Endothelial cell of umbilical vein (primary cell): ENCODE results near the gene PRR14. TPM values are rescaled to one million over a fixed set of nuclear protein-coding genes. Genes with fewer than 3 reads are reported as not detected.
A peak's percentile ranks its signal among the peaks of the same experiment; 100 is the strongest.

Experiments used
- BruUV-seq: library from RNA; stranded (reverse); fragments of 400-500 nt; replicated peaks from 2 replicates; lab custom pipeline; 2021; lab: Mats Ljungman, UMichigan
- CTCF ChIA-PET: fragments of 300-600, 350-600 bp; sonication (Branson Sonifier 250); formaldehyde crosslinking; loops from one replicate; lab custom pipeline; 2021; ENCODE audit warnings: antibody characterized with exemption, inconsistent platforms; lab: Charles Lee
- POLR2A ChIA-PET: fragments of 300-600, 350-600 bp; sonication (Branson Sonifier 250); formaldehyde crosslinking; loops from one replicate; lab custom pipeline; 2021; ENCODE audit warnings: antibody characterized with exemption, inconsistent platforms; lab: Charles Lee
- DNase-seq: peaks from one replicate; pipeline ENCODE4 v3.0.0-alpha.2; 2011; ENCODE audit warnings: low read depth, low spot score
- FAIRE-seq: peaks from 2 replicates; lab custom pipeline; 2011; peaks lifted over from hg19 to GRCh38; lab: Jason Lieb, UNC
- H2AFZ ChIP-seq: 2 replicates; pipeline ENCODE4 v1.6.0; 2012; ENCODE audit warnings: low read depth, low read length, control low read depth, inconsistent platforms
- H3K27ac ChIP-seq: 2 replicates; pipeline ENCODE4 v1.5.1; 2011; ENCODE audit warnings: low read depth, mild to moderate bottlenecking, control low read depth, low read length, moderate library complexity; ENCODE audit not compliant: insufficient read depth
- H3K27me3 ChIP-seq, 2 experiments: 2 replicates each; pipeline versions ENCODE4 v1.6.0 to v1.6.1; 2011; ENCODE audit warnings: low read length in 2 of 2, mixed read lengths in 1 of 2; ENCODE audit not compliant: control insufficient read depth in 2 of 2, insufficient read depth in 2 of 2
- H3K36me3 ChIP-seq, 2 experiments: 2 replicates in 1 of 2; 3 replicates in 1 of 2; pipeline ENCODE4 v1.5.1; 2011; ENCODE audit warnings: low read length in 2 of 2, mild to moderate bottlenecking in 1 of 2, moderate library complexity in 1 of 2; ENCODE audit not compliant: control insufficient read depth in 2 of 2, insufficient read depth in 2 of 2; ENCODE audit errors: extremely low read depth in 1 of 2
- H3K4me1 ChIP-seq: 3 replicates; pipeline ENCODE4 v1.5.1; 2011; ENCODE audit warnings: mild to moderate bottlenecking, low read length; ENCODE audit not compliant: control insufficient read depth, insufficient read depth; ENCODE audit errors: extremely low read depth
- H3K4me2 ChIP-seq: 2 replicates; pipeline ENCODE4 v1.6.1; 2011; ENCODE audit warnings: low read length, control low read depth, mixed read lengths; ENCODE audit not compliant: insufficient read depth
- H3K4me3 ChIP-seq, 3 experiments: fragments of 200-600 bp in 1 of 3; sonication (generic), shearing (Covaris generic) in 1 of 3; replicated peaks in 1 of 3; 2 replicates each; pipeline ENCODE4 v1.5.1; 2011 to 2016; ENCODE audit warnings: control low read depth in 3 of 3, low read length in 3 of 3, mild to moderate bottlenecking in 2 of 3, inconsistent platforms in 1 of 3, low read depth in 1 of 3, moderate library complexity in 1 of 3; ENCODE audit not compliant: insufficient read depth in 1 of 3
- H3K79me2 ChIP-seq: 2 replicates; pipeline ENCODE4 v1.6.0; 2012; ENCODE audit warnings: low read length, inconsistent platforms; ENCODE audit not compliant: control insufficient read depth, insufficient read depth
- H3K9ac ChIP-seq: replicated peaks from 2 replicates; pipeline ENCODE3; 2011; ENCODE audit warnings: low read length, control low read depth; ENCODE audit not compliant: insufficient read depth; ENCODE audit errors: extremely low read depth
- H3K9me1 ChIP-seq: replicated peaks from 3 replicates; pipeline ENCODE4 v1.6.0; 2011; ENCODE audit warnings: mild to moderate bottlenecking, low read length; ENCODE audit not compliant: control insufficient read depth, insufficient read depth; ENCODE audit errors: extremely low read depth
- H3K9me3 ChIP-seq: replicated peaks from 2 replicates; pipeline ENCODE4 v1.5.1; 2012; ENCODE audit warnings: low read length, inconsistent platforms; ENCODE audit not compliant: control insufficient read depth, insufficient read depth
- H4K20me1 ChIP-seq: replicated peaks from 2 replicates; pipeline ENCODE3; 2011; ENCODE audit warnings: mild to moderate bottlenecking, low read length; ENCODE audit not compliant: control insufficient read depth, insufficient read depth; ENCODE audit errors: extremely low read depth
- EZH2 ChIP-seq: IDR thresholded peaks from 2 replicates; pipeline ENCODE4 v1.6.1; 2012; ENCODE audit warnings: borderline replicate concordance, low read depth, mild to moderate bottlenecking, moderate library complexity, low read length, inconsistent platforms; ENCODE audit not compliant: severe bottlenecking
- MYC ChIP-seq: IDR thresholded peaks from one replicate; pipeline ENCODE4 v1.6.1; 2011; ENCODE audit warnings: mild to moderate bottlenecking, low read depth, low read length
- POLR2A ChIP-seq: IDR thresholded peaks from 2 replicates; pipeline ENCODE4 v1.6.1; 2012; ENCODE audit warnings: low read depth, mild to moderate bottlenecking, control low read depth, low read length
- POLR2AphosphoS5 ChIP-seq: IDR thresholded peaks from 2 replicates; pipeline ENCODE4 v1.6.1; 2012; ENCODE audit warnings: low read depth, mild to moderate bottlenecking, control low read depth, low read length, moderate library complexity; ENCODE audit not compliant: insufficient read depth
- dilution Hi-C: fragments of 300-500 bp; cut with MboI; formaldehyde crosslinking; loops from one replicate; pipeline ENCODE4 v1.15.0; 2019; ENCODE audit warnings: low sequenced_read_pairs; ENCODE audit not compliant: extremely low pct_ligation_motif_present
- intact Hi-C: fragments of 100-400 bp; cut with micrococcal nuclease; formaldehyde crosslinking; loops from one replicate; pipeline ENCODE4 v1.10.0; 2022
- polyA plus RNA-seq, 4 experiments: library from polyadenylated mRNA; depleted of rRNA in 3 of 4; stranded (reverse) in 3 of 4; unstranded in 1 of 4; fragments of >200 nt; gene quantifications; 2 replicates each; pipeline versions ENCODE4 v1.2.1 to v1.2.3, GENCODE V29; 2011 to 2012; ENCODE audit warnings: missing spikeins in 1 of 4
- total RNA-seq: library from RNA; stranded (reverse); gene quantifications from 2 replicates; pipeline ENCODE4 v1.2.3, GENCODE V29; 2021
- TF ChIP-seq, protein P1 (sequence below): IDR thresholded peaks from 2 replicates; pipeline ENCODE4 v1.6.1; 2011; ENCODE audit not compliant: insufficient read depth, insufficient read length
- TF ChIP-seq, protein P2 (sequence below), 2 donors: IDR thresholded peaks; 1 replicate in 1 of 2; 2 replicates in 1 of 2; pipeline ENCODE4 v1.5.1; 2011; ENCODE audit warnings: low read length in 2 of 2, mild to moderate bottlenecking in 2 of 2, moderate library complexity in 2 of 2, control low read depth in 1 of 2, inconsistent platforms in 1 of 2, low read depth in 1 of 2; ENCODE audit not compliant: insufficient read depth in 1 of 2; ENCODE audit errors: extremely low read depth in 1 of 2

The PRR14 gene
- total and polyA plus RNA-seq, 2 donors (not counting 3 experiments of a cell fraction or from before 2014, with no cell fraction given), result 17.0 to 70.0 TPM

DNA sequence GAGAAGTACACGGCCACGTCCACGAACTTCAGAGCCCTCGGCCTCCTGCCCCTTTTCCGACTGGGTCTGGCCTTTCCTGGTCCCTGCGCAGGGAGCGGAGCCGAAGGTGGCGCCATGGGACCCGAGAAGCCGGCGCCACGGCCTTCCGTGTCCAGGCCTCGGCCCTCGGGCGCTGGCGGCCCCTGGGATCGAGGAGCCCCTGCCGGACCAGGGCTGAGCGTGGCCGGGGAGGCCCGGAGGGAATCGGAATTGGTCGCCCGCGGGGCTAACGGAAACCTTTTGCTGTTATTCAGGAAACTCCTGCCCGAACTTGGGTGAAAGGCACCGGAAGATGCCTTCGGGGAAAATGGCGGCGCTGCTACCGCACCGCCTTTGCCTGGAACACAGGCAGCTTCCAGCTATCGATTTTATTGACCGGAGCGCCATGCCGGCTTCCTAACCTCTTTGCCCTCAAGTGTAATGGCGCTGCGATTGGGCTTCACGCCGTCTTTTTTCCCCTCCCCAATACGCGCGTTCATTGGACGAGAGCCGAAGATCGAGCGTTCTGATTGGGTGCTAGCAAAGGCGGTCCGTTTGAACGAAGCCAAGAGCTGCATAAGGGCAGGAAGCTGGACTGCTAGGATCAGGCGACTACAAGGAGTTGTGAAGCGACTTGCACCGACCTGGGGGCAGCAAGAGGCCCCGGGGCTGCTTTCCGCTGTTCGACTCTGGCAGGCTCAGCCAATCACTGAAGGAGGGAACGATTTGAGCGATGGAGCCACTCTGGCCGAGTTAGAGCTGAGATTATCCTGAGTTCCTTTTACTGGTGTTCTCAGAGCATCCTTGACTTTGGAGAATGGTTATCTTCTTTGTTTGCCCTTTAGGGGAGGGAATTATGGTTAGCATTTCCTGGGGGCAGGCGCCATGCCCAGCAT is 40.6 kb upstream of the PRR14 start, which contains the start of gene ZNF689:
Gene ZNF689, minus strand, starts transcription at position 464 of the 914 bp plus-strand sequence. Its CDS starts 348 bp downstream, at position 116.
- H3K79me2 ChIP-seq, result peaks cover 2% of the 10 kb centered on the region
- H2AFZ ChIP-seq, result peak within 1 kb of the TSS; percentile 80
- peak within 1 kb of the TSS; percentile 29 to 77 (median 70) for H3K4me3 ChIP-seq
- ChIA-PET POLR2A (interaction anchor here (1.0 to 1.6 kb wide), 2 partner anchors 12 to 64 kb away, joined by 3 to 5 read pairs; no protein-coding TSS in a partner anchor), CTCF (interaction anchor here (0.7 to 4.4 kb wide), 12 partner anchors 8 to 192 kb away, joined by 3 to 47 read pairs (median 4); partner anchors contain the start of gene ZNF764)
- H3K9ac ChIP-seq, result peak within 1 kb of the TSS; percentile 95
- H4K20me1 ChIP-seq, result no peaks in the 10 kb centered on the region
- H3K4me2 ChIP-seq, result peak within 1 kb of the TSS; percentile 66
- intact Hi-C loops (loop anchor here (1.0 to 2.0 kb wide), 3 partner anchors 25 to 165 kb away; partner anchors contain the start of genes SEPHS2, ZNF688 and ZNF785), dilution Hi-C loops (no loop called here)
- peaks cover 4% of the 10 kb centered on the region for H3K4me1 ChIP-seq
- TF ChIP-seq MYC, result no peak
- TF ChIP-seq POLR2A, result peak; percentile 74
- peak; percentile 38 for TF ChIP-seq POLR2AphosphoS5
- DNase-seq, result peak; percentile 98
- peak; percentile 99 for FAIRE-seq
- no peaks in the 10 kb centered on the region for H3K9me3 ChIP-seq
- TSS peak; percentile 66 for BruUV-seq
- H3K27me3 ChIP-seq, result no peaks in the 10 kb centered on the region
- no peaks in the 10 kb centered on the region for H3K9me1 ChIP-seq
- H3K27ac ChIP-seq, result peak within 1 kb of the TSS; percentile 79
- peaks cover 0 to 5% of the 10 kb centered on the region in 2 experiments for H3K36me3 ChIP-seq

DNA sequence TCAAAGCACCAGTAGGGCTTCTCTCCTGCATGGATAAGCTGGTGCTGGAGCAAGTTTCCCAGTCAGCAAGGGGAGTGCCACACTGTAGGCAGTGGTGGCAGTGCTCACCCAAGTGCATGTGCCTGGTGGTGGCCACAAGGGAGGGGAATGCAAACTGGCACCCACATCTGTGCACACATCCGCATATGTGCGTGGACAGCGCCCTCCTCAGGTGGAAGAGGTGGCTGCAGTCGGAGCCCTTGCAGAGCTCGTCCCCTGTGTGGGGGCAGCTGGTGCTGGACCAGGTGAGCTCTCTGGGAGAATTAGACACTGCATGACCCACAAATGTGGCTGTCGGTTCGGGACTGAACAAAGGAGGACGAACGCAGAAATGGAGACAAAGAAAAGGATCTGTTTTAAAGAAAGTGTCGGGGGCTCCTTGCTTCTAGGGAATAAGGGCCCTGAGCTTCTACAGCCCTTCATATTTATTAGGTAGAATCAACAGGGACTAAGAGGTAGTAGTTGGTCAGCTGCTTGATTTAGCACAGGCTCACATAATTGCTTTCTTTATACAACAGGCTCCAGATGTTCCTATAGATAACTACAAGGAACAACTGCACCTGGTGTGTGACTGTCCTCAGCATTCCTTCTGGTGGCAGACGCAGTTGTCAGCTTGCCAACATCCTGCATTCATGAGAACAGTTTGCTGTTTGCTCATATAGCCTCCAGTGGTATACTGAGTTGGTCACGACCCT is 35.2 kb upstream of the PRR14 start:
- BruUV-seq, result no TSS peak
- H3K79me2 ChIP-seq, result no peaks in the 10 kb centered on the region
- H3K9me3 ChIP-seq, result no peaks in the 10 kb centered on the region
- no peaks in the 10 kb centered on the region for H4K20me1 ChIP-seq
- no peaks in the 10 kb centered on the region for H3K4me1 ChIP-seq
- H3K4me2 ChIP-seq, result no peak overlapping the region
- H3K27ac ChIP-seq, result no peak overlapping the region
- TF ChIP-seq EZH2, result no peak
- TF ChIP-seq, protein P1, sequence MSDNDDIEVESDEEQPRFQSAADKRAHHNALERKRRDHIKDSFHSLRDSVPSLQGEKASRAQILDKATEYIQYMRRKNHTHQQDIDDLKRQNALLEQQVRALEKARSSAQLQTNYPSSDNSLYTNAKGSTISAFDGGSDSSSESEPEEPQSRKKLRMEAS, result no peak
- TF ChIP-seq, protein P2, sequence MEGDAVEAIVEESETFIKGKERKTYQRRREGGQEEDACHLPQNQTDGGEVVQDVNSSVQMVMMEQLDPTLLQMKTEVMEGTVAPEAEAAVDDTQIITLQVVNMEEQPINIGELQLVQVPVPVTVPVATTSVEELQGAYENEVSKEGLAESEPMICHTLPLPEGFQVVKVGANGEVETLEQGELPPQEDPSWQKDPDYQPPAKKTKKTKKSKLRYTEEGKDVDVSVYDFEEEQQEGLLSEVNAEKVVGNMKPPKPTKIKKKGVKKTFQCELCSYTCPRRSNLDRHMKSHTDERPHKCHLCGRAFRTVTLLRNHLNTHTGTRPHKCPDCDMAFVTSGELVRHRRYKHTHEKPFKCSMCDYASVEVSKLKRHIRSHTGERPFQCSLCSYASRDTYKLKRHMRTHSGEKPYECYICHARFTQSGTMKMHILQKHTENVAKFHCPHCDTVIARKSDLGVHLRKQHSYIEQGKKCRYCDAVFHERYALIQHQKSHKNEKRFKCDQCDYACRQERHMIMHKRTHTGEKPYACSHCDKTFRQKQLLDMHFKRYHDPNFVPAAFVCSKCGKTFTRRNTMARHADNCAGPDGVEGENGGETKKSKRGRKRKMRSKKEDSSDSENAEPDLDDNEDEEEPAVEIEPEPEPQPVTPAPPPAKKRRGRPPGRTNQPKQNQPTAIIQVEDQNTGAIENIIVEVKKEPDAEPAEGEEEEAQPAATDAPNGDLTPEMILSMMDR (IDR thresholded peaks at IDR 0.05; ENCODE audit: extremely low read depth in 1 of 2, insufficient read depth in 1 of 2, low read depth in 1 of 2, low read length in 2 of 2), result peak; percentile 58 to 68
- FAIRE-seq (no peak), DNase-seq (peak; percentile 35)
- H3K9me1 ChIP-seq, result no peaks in the 10 kb centered on the region
- dilution Hi-C loops (no loop called here), intact Hi-C loops (loop anchor here (1.0 kb wide), 1 partner anchor 166 kb away; no protein-coding TSS in a partner anchor)
- POLR2A ChIA-PET, result no interaction called here
- CTCF ChIA-PET, result interaction anchor here (0.6 to 2.9 kb wide), 17 partner anchors 9 to 524 kb away, joined by 3 to 13 read pairs (median 5); partner anchors contain the start of genes DCTPP1 and TBC1D10B
- H3K36me3 ChIP-seq, result no peaks in the 10 kb centered on the region
- H3K4me3 ChIP-seq, result no peak overlapping the region
- H3K27me3 ChIP-seq, result peaks cover 0 to 2% of the 10 kb centered on the region in 2 experiments
- H2AFZ ChIP-seq, result no peak overlapping the region
- H3K9ac ChIP-seq, result no peak overlapping the region
